Endothelial cell of umbilical vein (primary cell): ENCODE measurements around the gene ACCSL. TPM values are rescaled to one million over a fixed set of nuclear protein-coding genes. Genes with fewer than 3 reads are reported as not detected.

Source experiments
- BruUV-seq: library from RNA; stranded (reverse); fragments of 400-500 nt; replicated peaks from 2 replicates; lab custom pipeline; 2021; lab: Mats Ljungman, UMichigan
- CTCF ChIA-PET: fragments of 300-600, 350-600 bp; sonication (Branson Sonifier 250); formaldehyde crosslinking; loops from one replicate; lab custom pipeline; 2021; ENCODE audit warnings: antibody characterized with exemption, inconsistent platforms; lab: Charles Lee
- POLR2A ChIA-PET: fragments of 300-600, 350-600 bp; sonication (Branson Sonifier 250); formaldehyde crosslinking; loops from one replicate; lab custom pipeline; 2021; ENCODE audit warnings: antibody characterized with exemption, inconsistent platforms; lab: Charles Lee
- DNase-seq: peaks from one replicate; pipeline ENCODE4 v3.0.0-alpha.2; 2011; ENCODE audit warnings: low read depth, low spot score
- FAIRE-seq: peaks from 2 replicates; lab custom pipeline; 2011; peaks lifted over from hg19 to GRCh38; lab: Jason Lieb, UNC
- H2AFZ ChIP-seq: 2 replicates; pipeline ENCODE4 v1.6.0; 2012; ENCODE audit warnings: low read depth, low read length, control low read depth, inconsistent platforms
- H3K27ac ChIP-seq: 2 replicates; pipeline ENCODE4 v1.5.1; 2011; ENCODE audit warnings: low read depth, mild to moderate bottlenecking, control low read depth, low read length, moderate library complexity; ENCODE audit not compliant: insufficient read depth
- H3K27me3 ChIP-seq, 2 experiments: 2 replicates each; pipeline versions ENCODE4 v1.6.0 to v1.6.1; 2011; ENCODE audit warnings: low read length in 2 of 2, mixed read lengths in 1 of 2; ENCODE audit not compliant: control insufficient read depth in 2 of 2, insufficient read depth in 2 of 2
- H3K36me3 ChIP-seq, 2 experiments: 2 replicates in 1 of 2; 3 replicates in 1 of 2; pipeline ENCODE4 v1.5.1; 2011; ENCODE audit warnings: low read length in 2 of 2, mild to moderate bottlenecking in 1 of 2, moderate library complexity in 1 of 2; ENCODE audit not compliant: control insufficient read depth in 2 of 2, insufficient read depth in 2 of 2; ENCODE audit errors: extremely low read depth in 1 of 2
- H3K4me1 ChIP-seq: 3 replicates; pipeline ENCODE4 v1.5.1; 2011; ENCODE audit warnings: mild to moderate bottlenecking, low read length; ENCODE audit not compliant: control insufficient read depth, insufficient read depth; ENCODE audit errors: extremely low read depth
- H3K4me2 ChIP-seq: 2 replicates; pipeline ENCODE4 v1.6.1; 2011; ENCODE audit warnings: low read length, control low read depth, mixed read lengths; ENCODE audit not compliant: insufficient read depth
- H3K4me3 ChIP-seq, 3 experiments: fragments of 200-600 bp in 1 of 3; sonication (generic), shearing (Covaris generic) in 1 of 3; replicated peaks in 1 of 3; 2 replicates each; pipeline ENCODE4 v1.5.1; 2011 to 2016; ENCODE audit warnings: control low read depth in 3 of 3, low read length in 3 of 3, mild to moderate bottlenecking in 2 of 3, inconsistent platforms in 1 of 3, low read depth in 1 of 3, moderate library complexity in 1 of 3; ENCODE audit not compliant: insufficient read depth in 1 of 3
- H3K79me2 ChIP-seq: 2 replicates; pipeline ENCODE4 v1.6.0; 2012; ENCODE audit warnings: low read length, inconsistent platforms; ENCODE audit not compliant: control insufficient read depth, insufficient read depth
- H3K9ac ChIP-seq: replicated peaks from 2 replicates; pipeline ENCODE3; 2011; ENCODE audit warnings: low read length, control low read depth; ENCODE audit not compliant: insufficient read depth; ENCODE audit errors: extremely low read depth
- H3K9me1 ChIP-seq: replicated peaks from 3 replicates; pipeline ENCODE4 v1.6.0; 2011; ENCODE audit warnings: mild to moderate bottlenecking, low read length; ENCODE audit not compliant: control insufficient read depth, insufficient read depth; ENCODE audit errors: extremely low read depth
- H3K9me3 ChIP-seq: replicated peaks from 2 replicates; pipeline ENCODE4 v1.5.1; 2012; ENCODE audit warnings: low read length, inconsistent platforms; ENCODE audit not compliant: control insufficient read depth, insufficient read depth
- H4K20me1 ChIP-seq: replicated peaks from 2 replicates; pipeline ENCODE3; 2011; ENCODE audit warnings: mild to moderate bottlenecking, low read length; ENCODE audit not compliant: control insufficient read depth, insufficient read depth; ENCODE audit errors: extremely low read depth
- CTCF ChIP-seq, 2 donors: IDR thresholded peaks; 1 replicate in 1 of 2; 2 replicates in 1 of 2; pipeline ENCODE4 v1.5.1; 2011; ENCODE audit warnings: low read length in 2 of 2, mild to moderate bottlenecking in 2 of 2, moderate library complexity in 2 of 2, control low read depth in 1 of 2, inconsistent platforms in 1 of 2, low read depth in 1 of 2; ENCODE audit not compliant: insufficient read depth in 1 of 2; ENCODE audit errors: extremely low read depth in 1 of 2
- FOS ChIP-seq: IDR thresholded peaks from 2 replicates; pipeline ENCODE4 v1.6.1; 2011; ENCODE audit warnings: mild to moderate bottlenecking, low read length, moderate library complexity, borderline replicate concordance; ENCODE audit not compliant: insufficient read depth
- JUN ChIP-seq: IDR thresholded peaks from 2 replicates; pipeline ENCODE4 v1.6.1; 2011; ENCODE audit warnings: borderline replicate concordance, low read depth; ENCODE audit not compliant: insufficient read length, insufficient read depth
- MYC ChIP-seq: IDR thresholded peaks from one replicate; pipeline ENCODE4 v1.6.1; 2011; ENCODE audit warnings: mild to moderate bottlenecking, low read depth, low read length
- POLR2A ChIP-seq: IDR thresholded peaks from 2 replicates; pipeline ENCODE4 v1.6.1; 2012; ENCODE audit warnings: low read depth, mild to moderate bottlenecking, control low read depth, low read length
- POLR2AphosphoS5 ChIP-seq: IDR thresholded peaks from 2 replicates; pipeline ENCODE4 v1.6.1; 2012; ENCODE audit warnings: low read depth, mild to moderate bottlenecking, control low read depth, low read length, moderate library complexity; ENCODE audit not compliant: insufficient read depth
- dilution Hi-C: fragments of 300-500 bp; cut with MboI; formaldehyde crosslinking; loops from one replicate; pipeline ENCODE4 v1.15.0; 2019; ENCODE audit warnings: low sequenced_read_pairs; ENCODE audit not compliant: extremely low pct_ligation_motif_present
- intact Hi-C: fragments of 100-400 bp; cut with micrococcal nuclease; formaldehyde crosslinking; loops from one replicate; pipeline ENCODE4 v1.10.0; 2022
- polyA plus RNA-seq, 4 experiments: library from polyadenylated mRNA; depleted of rRNA in 3 of 4; stranded (reverse) in 3 of 4; unstranded in 1 of 4; fragments of >200 nt; gene quantifications; 2 replicates each; pipeline versions ENCODE4 v1.2.1 to v1.2.3, GENCODE V29; 2011 to 2012; ENCODE audit warnings: missing spikeins in 1 of 4
- total RNA-seq: library from RNA; stranded (reverse); gene quantifications from 2 replicates; pipeline ENCODE4 v1.2.3, GENCODE V29; 2021
- TF ChIP-seq, protein P1 (sequence below): IDR thresholded peaks from 2 replicates; pipeline ENCODE4 v1.6.1; 2011; ENCODE audit not compliant: insufficient read depth, insufficient read length

The ACCSL gene
- total and polyA plus RNA-seq, 2 donors (not counting 3 experiments of a cell fraction or from before 2014, with no cell fraction given), result not detected

DNA sequence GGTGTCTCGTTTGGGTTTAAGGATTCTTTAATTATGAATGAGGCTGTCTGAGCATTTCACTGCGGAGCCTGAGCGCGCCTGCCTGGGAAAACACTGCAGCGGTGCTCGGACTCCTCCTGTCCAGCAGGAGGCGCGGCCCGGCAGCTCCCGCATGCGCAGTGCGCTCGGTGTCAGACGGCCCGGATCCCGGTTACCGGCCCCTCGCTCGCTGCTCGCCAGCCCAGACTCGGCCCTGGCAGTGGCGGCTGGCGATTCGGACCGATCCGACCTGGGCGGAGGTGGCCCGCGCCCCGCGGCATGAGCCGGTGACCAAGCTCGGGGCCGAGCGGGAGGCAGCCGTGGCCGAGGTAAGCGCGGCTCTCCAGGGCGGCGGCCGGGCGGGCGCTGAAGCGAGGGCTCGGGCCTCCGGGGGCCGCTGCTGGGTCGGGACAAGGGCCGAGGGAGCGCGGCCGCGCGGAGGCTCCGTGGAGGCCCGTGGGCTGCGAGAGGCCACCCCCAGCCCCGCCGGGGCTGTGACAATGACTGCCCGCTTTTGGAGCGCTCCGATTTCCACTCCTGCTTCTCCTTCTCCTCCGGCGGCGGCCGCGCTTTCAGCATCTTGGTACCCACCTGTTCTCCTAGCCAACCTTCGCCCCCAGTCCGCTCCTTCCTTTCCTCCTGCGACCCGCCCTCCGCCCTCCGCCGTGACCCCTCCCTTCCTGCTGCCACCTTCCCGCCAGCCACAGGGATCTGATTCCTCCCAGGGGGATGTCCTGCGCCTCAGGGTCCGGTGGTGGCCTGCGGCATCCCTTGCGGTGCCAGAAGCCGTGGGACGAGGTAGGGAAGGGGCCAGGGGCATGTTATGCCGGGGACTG is 48.0 kb downstream of the ACCSL start, which contains the start of gene EXT2:
TSS of gene EXT2 (plus strand) at position 173 of the 854 bp plus-strand sequence. CDS start 12,035 bp downstream, outside the sequence.
- no TSS peak for BruUV-seq
- intact Hi-C loops, result loop anchor here (1.0 to 2.0 kb wide), 3 partner anchors 29 to 443 kb away; partner anchors contain the start of gene ACCS

More for the DNA sequence above, 48.0 kb downstream of the ACCSL start, which contains the start of gene EXT2:
- Histone ChIP-seq H3K4me2 (peak within 1 kb of the TSS; percentile 67), H3K36me3 (no peaks in the 10 kb centered on the region), H3K9ac (peak within 1 kb of the TSS; percentile 70), H3K4me3 (peak within 1 kb of the TSS; percentile 49 to 75 (median 62)), H3K27ac (no peak within 1 kb of the TSS), H4K20me1 (no peaks in the 10 kb centered on the region), H3K9me3 (no peaks in the 10 kb centered on the region), H3K9me1 (no peaks in the 10 kb centered on the region), H3K27me3 (peaks cover 21 to 27% of the 10 kb centered on the region in 2 experiments), H2AFZ (peak within 1 kb of the TSS; percentile 83), H3K4me1 (peaks cover 13% of the 10 kb centered on the region), H3K79me2 (no peaks in the 10 kb centered on the region)
- CTCF ChIA-PET, result interaction anchor here (0.5 to 5.4 kb wide), 25 partner anchors 8 to 526 kb away, joined by 3 to 112 read pairs (median 9); partner anchors contain the start of genes C11orf96 and CD82
- FAIRE-seq (peak; percentile 48), DNase-seq (peak; percentile 84)
- TF ChIP-seq POLR2A (peak; percentile 50), MYC (no peak), POLR2AphosphoS5 (no peak), JUN (no peak), CTCF (IDR thresholded peaks at IDR 0.05; ENCODE audit: extremely low read depth in 1 of 2, insufficient read depth in 1 of 2, low read depth in 1 of 2, low read length in 2 of 2) (peak; percentile 89 to 94), FOS (no peak)
- TF ChIP-seq, protein P1, sequence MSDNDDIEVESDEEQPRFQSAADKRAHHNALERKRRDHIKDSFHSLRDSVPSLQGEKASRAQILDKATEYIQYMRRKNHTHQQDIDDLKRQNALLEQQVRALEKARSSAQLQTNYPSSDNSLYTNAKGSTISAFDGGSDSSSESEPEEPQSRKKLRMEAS, result no peak
- dilution Hi-C loops, result no loop called here
- POLR2A ChIA-PET, result interaction anchor here (0.5 to 1.1 kb wide), 2 partner anchors 63 to 154 kb away, joined by 3 read pairs; no protein-coding TSS in a partner anchor
